Common myeloid progenitor, CD34-positive (primary cell): ENCODE data around the gene ACSL1.

Experiments used
- CTCF ChIA-PET: fragments of 350-600 bp; sonication (Branson Sonifier 250); formaldehyde crosslinking; loops from one replicate; lab custom pipeline; 2021; ENCODE audit warnings: antibody characterized with exemption; lab: Charles Lee
- POLR2A ChIA-PET: fragments of 350-600 bp; sonication (Branson Sonifier 250); formaldehyde crosslinking; loops from one replicate; lab custom pipeline; 2021; ENCODE audit warnings: antibody characterized with exemption; lab: Charles Lee
- DNase-seq, 3 donors: peaks; one replicate each; pipeline versions ENCODE4 v3.0.0 to v3.0.0-alpha.2; 2013
- H3K27ac ChIP-seq, 2 experiments: 1 replicate in 1 of 2; 2 replicates in 1 of 2; pipeline ENCODE4 v1.7.0; 2013; ENCODE audit warnings: inconsistent platforms in 2 of 2, low read length in 2 of 2, mild to moderate bottlenecking in 2 of 2, low read depth in 1 of 2, moderate library complexity in 1 of 2; ENCODE audit not compliant: severe bottlenecking in 2 of 2, insufficient read depth in 1 of 2, poor library complexity in 1 of 2
- H3K27me3 ChIP-seq, 5 experiments: replicated peaks in 2 of 5; 1 replicate in 3 of 5; 2 replicates in 2 of 5; pipeline versions ENCODE4 v1.6.1 to v1.7.0; 2013; ENCODE audit warnings: low read length in 4 of 5, mild to moderate bottlenecking in 2 of 5, moderate library complexity in 2 of 5, inconsistent platforms in 1 of 5; ENCODE audit not compliant: insufficient read depth in 5 of 5, control insufficient read depth in 4 of 5
- H3K36me3 ChIP-seq, 4 experiments: 1 replicate in 2 of 4; 2 replicates in 2 of 4; pipeline versions ENCODE4 v1.6.1 to v1.7.0; 2013; ENCODE audit warnings: low read length in 3 of 4, control low read depth in 1 of 4, mild to moderate bottlenecking in 1 of 4; ENCODE audit not compliant: control insufficient read depth in 4 of 4, insufficient read depth in 4 of 4
- H3K4me1 ChIP-seq, 4 experiments: 1 replicate in 3 of 4; 2 replicates in 1 of 4; pipeline versions ENCODE4 v1.6.1 to v1.7.1; 2013; ENCODE audit warnings: low read length in 3 of 4, mild to moderate bottlenecking in 3 of 4, control low read depth in 1 of 4, inconsistent platforms in 1 of 4, moderate library complexity in 1 of 4; ENCODE audit not compliant: control insufficient read depth in 4 of 4, insufficient read depth in 4 of 4; ENCODE audit errors: control extremely low read depth in 1 of 4
- H3K4me3 ChIP-seq, 7 experiments: 1 replicate in 4 of 7; 2 replicates in 3 of 7; pipeline versions ENCODE4 v1.5.1 to v1.7.0; 2013; ENCODE audit warnings: mild to moderate bottlenecking in 7 of 7, low read length in 6 of 7, moderate library complexity in 6 of 7, inconsistent platforms in 2 of 7, low read depth in 2 of 7, control low read depth in 1 of 7; ENCODE audit not compliant: insufficient read depth in 4 of 7, control insufficient read depth in 1 of 7; ENCODE audit errors: extremely low read depth in 1 of 7
- H3K9me3 ChIP-seq, 5 experiments: 1 replicate in 4 of 5; 2 replicates in 1 of 5; pipeline versions ENCODE4 v1.6.1 to v1.7.1; 2013; ENCODE audit warnings: low read length in 4 of 5, mild to moderate bottlenecking in 2 of 5, inconsistent platforms in 1 of 5, low read depth in 1 of 5, moderate library complexity in 1 of 5; ENCODE audit not compliant: control insufficient read depth in 4 of 5, insufficient read depth in 2 of 5; ENCODE audit errors: control extremely low read depth in 1 of 5
- WGBS: methylation state at CpG from one replicate; pipeline ENCODE4 v1.1.5; 2013; ENCODE audit not compliant: insufficient coverage; 5-methylcytosine and 5-hydroxymethylcytosine counted together

Gene ACSL1

GRCh38 chr4:184731056-184731455 is 94.7 kb downstream of the ACSL1 start:
- Histone ChIP-seq H3K27me3 (no peaks in the 10 kb centered on the region), H3K36me3 (peaks cover 9 to 50% (median 19%) of the 10 kb centered on the region in 4 experiments), H3K9me3 (peaks cover 0 to 8% (median 0%) of the 10 kb centered on the region in 5 experiments), H3K27ac (no peak overlapping the region), H3K4me1 (peaks cover 4 to 31% (median 19%) of the 10 kb centered on the region in 4 experiments), H3K4me3 (no peak overlapping the region)
- ChIA-PET CTCF (no interaction called here), POLR2A (no interaction called here)
- no peak for DNase-seq
- WGBS: 93% methylated on average over 2 of the region's 6 CpGs

GRCh38 chr4:184729946-184730345 is 95.8 kb downstream of the ACSL1 start:
- POLR2A ChIA-PET: no interaction called here
- Histone ChIP-seq H3K4me3 (no peak overlapping the region), H3K27ac (no peak overlapping the region), H3K27me3 (no peaks in the 10 kb centered on the region), H3K36me3 (peaks cover 9 to 61% (median 22%) of the 10 kb centered on the region in 4 experiments), H3K4me1 (peaks cover 4 to 30% (median 19%) of the 10 kb centered on the region in 4 experiments), H3K9me3 (peaks cover 0 to 8% (median 0%) of the 10 kb centered on the region in 5 experiments)
- CTCF ChIA-PET: no interaction called here
- WGBS: 97% methylated on average over 4 of the region's 5 CpGs
- DNase-seq: no peak

GRCh38 chr4:184728858-184729257 is 96.9 kb downstream of the ACSL1 start:
- Histone ChIP-seq H3K27ac (no peak overlapping the region), H3K9me3 (peaks cover 0 to 8% (median 0%) of the 10 kb centered on the region in 5 experiments), H3K27me3 (no peaks in the 10 kb centered on the region), H3K4me3 (no peak overlapping the region), H3K36me3 (peaks cover 11 to 70% (median 26%) of the 10 kb centered on the region in 4 experiments), H3K4me1 (peaks cover 4 to 26% (median 15%) of the 10 kb centered on the region in 4 experiments)
- POLR2A ChIA-PET: no interaction called here
- DNase-seq: no peak
- no CpG with 5 or more reads among the region's 2 CpGs for WGBS
- CTCF ChIA-PET: no interaction called here

GRCh38 chr4:184727430-184727829 is 98.3 kb downstream of the ACSL1 start:
- ChIA-PET CTCF (no interaction called here), POLR2A (no interaction called here)
- peak in 2 of 3 donors; percentile 42 to 63 for DNase-seq
- peaks cover 11 to 79% (median 29%) of the 10 kb centered on the region in 4 experiments for H3K36me3 ChIP-seq
- H3K4me3 ChIP-seq: no peak overlapping the region
- H3K4me1 ChIP-seq: peaks cover 0 to 15% (median 6%) of the 10 kb centered on the region in 4 experiments
- WGBS: 100% methylated on average over 1 of the region's 3 CpGs
- H3K9me3 ChIP-seq: peaks cover 0 to 8% (median 0%) of the 10 kb centered on the region in 5 experiments
- no peaks in the 10 kb centered on the region for H3K27me3 ChIP-seq
- no peak overlapping the region for H3K27ac ChIP-seq

- Histone ChIP-seq H3K4me3 (no peak overlapping the region), H3K4me1 (peaks cover 0 to 10% (median 1%) of the 10 kb centered on the region in 4 experiments), H3K27me3 (no peaks in the 10 kb centered on the region), H3K27ac (no peak overlapping the region), H3K9me3 (peaks cover 0 to 13% (median 0%) of the 10 kb centered on the region in 5 experiments), H3K36me3 (peaks cover 15 to 73% (median 38%) of the 10 kb centered on the region in 4 experiments)
- ChIA-PET POLR2A (no interaction called here), CTCF (interaction anchor here (0.5 to 1.5 kb wide), 7 partner anchors 9 to 413 kb away, joined by 3 to 5 read pairs (median 3); no protein-coding TSS in a partner anchor)
- peak in 1 of 3 donors; percentile 20 for DNase-seq
- WGBS: no CpG with 5 or more reads among the region's 1 CpG
Observed at GRCh38 chr4:184722798-184723197, 103.0 kb downstream of the ACSL1 start.

GRCh38 chr4:184721254-184721653 is 104.5 kb downstream of the ACSL1 start:
- H3K36me3 ChIP-seq: peaks cover 11 to 76% (median 39%) of the 10 kb centered on the region in 4 experiments
- H3K4me3 ChIP-seq: no peak overlapping the region
- peaks cover 0 to 6% (median 0%) of the 10 kb centered on the region in 4 experiments for H3K4me1 ChIP-seq
- ChIA-PET CTCF (interaction anchor here (1.4 to 2.0 kb wide), 2 partner anchors 12 to 50 kb away, joined by 3 to 5 read pairs; no protein-coding TSS in a partner anchor), POLR2A (no interaction called here)
- H3K9me3 ChIP-seq: peaks cover 0 to 9% (median 0%) of the 10 kb centered on the region in 5 experiments
- H3K27me3 ChIP-seq: no peaks in the 10 kb centered on the region
- peak; percentile 9 to 37 (median 27) for DNase-seq
- no peak overlapping the region for H3K27ac ChIP-seq

GRCh38 chr4:184719407-184719806 is 106.4 kb downstream of the ACSL1 start:
- Histone ChIP-seq H3K36me3 (peaks cover 15 to 66% (median 41%) of the 10 kb centered on the region in 4 experiments), H3K27ac (no peak overlapping the region), H3K4me1 (peaks cover 0 to 6% (median 0%) of the 10 kb centered on the region in 4 experiments), H3K9me3 (peaks cover 0 to 9% (median 0%) of the 10 kb centered on the region in 5 experiments), H3K27me3 (no peaks in the 10 kb centered on the region), H3K4me3 (no peak overlapping the region)
- POLR2A ChIA-PET: no interaction called here
- CTCF ChIA-PET: interaction anchor here (1.0 to 1.4 kb wide), 4 partner anchors 12 to 455 kb away, joined by 4 read pairs; no protein-coding TSS in a partner anchor
- DNase-seq: no peak
- WGBS: 93% methylated on average over 2 of the region's 3 CpGs
